ENCODE results near the gene CTDP1. TPM values are rescaled to one million over a fixed set of nuclear protein-coding genes. Genes with fewer than 3 reads are reported as not detected.

Gene CTDP1
- total and polyA plus RNA-seq, 2 experiments from 2014 or later = 20.4 to 20.6 TPM

DNA sequence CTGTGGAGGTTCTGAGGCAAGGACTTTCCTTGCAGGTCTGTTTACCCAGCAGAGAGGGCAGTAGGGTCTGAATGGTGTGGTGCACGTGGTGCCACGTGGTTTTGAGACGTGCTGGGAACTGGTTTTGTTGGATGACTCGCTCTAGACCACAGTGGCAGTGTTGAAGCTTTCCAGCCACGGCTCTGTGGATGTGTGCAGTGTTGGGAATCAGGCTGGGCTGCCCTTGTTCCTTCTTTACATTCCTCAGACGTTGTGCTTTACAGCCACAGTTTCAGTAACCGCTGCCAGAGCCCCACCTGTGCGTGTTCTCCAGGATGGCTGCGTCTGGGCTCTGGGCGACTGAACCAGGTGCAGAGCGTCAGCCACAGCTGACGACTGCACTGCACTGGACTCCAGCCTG lies 8.2 kb downstream of the CTDP1 start:
- Histone ChIP-seq H3K4me1 (ENCODE audit: insufficient read depth) (no peaks in the 10 kb centered on the region), H3K36me3 (replicated peaks; ENCODE audit: insufficient read depth, low read depth) (no peaks in the 10 kb centered on the region), H3K79me2 (peaks cover 83% of the 10 kb centered on the region), H3K9me2 (replicated peaks; ENCODE audit: insufficient read depth) (no peaks in the 10 kb centered on the region), H3K4me3 (no peak overlapping the region), H3K27me3 (no peaks in the 10 kb centered on the region), H3K9me3 (ENCODE audit: low read depth) (no peaks in the 10 kb centered on the region), H3K4me2 (no peak overlapping the region), H4K20me1 (ENCODE audit: insufficient read depth, poor library complexity, severe bottlenecking) (peaks cover 23% of the 10 kb centered on the region), H3K27ac (no peak overlapping the region), H2AFZ (no peak overlapping the region)
- DNase-seq (ENCODE audit: low spot score) = no peak
- no peak for TF ChIP-seq EZH2phosphoT487 (IDR thresholded peaks at IDR 0.05; ENCODE audit: low read depth, severe bottlenecking, unreplicated experiment)
- TF ChIP-seq EZH2 (IDR thresholded peaks at IDR 0.05; ENCODE audit: borderline replicate concordance) = no peak
- TF ChIP-seq, protein P1, sequence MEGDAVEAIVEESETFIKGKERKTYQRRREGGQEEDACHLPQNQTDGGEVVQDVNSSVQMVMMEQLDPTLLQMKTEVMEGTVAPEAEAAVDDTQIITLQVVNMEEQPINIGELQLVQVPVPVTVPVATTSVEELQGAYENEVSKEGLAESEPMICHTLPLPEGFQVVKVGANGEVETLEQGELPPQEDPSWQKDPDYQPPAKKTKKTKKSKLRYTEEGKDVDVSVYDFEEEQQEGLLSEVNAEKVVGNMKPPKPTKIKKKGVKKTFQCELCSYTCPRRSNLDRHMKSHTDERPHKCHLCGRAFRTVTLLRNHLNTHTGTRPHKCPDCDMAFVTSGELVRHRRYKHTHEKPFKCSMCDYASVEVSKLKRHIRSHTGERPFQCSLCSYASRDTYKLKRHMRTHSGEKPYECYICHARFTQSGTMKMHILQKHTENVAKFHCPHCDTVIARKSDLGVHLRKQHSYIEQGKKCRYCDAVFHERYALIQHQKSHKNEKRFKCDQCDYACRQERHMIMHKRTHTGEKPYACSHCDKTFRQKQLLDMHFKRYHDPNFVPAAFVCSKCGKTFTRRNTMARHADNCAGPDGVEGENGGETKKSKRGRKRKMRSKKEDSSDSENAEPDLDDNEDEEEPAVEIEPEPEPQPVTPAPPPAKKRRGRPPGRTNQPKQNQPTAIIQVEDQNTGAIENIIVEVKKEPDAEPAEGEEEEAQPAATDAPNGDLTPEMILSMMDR (IDR thresholded peaks at IDR 0.05; ENCODE audit: poor library complexity) = no peak
- 86% methylated on average over 12 of the region's 12 CpGs for WGBS (ENCODE audit: low lambda C conversion rate, missing lambda C conversion rate)

DNA sequence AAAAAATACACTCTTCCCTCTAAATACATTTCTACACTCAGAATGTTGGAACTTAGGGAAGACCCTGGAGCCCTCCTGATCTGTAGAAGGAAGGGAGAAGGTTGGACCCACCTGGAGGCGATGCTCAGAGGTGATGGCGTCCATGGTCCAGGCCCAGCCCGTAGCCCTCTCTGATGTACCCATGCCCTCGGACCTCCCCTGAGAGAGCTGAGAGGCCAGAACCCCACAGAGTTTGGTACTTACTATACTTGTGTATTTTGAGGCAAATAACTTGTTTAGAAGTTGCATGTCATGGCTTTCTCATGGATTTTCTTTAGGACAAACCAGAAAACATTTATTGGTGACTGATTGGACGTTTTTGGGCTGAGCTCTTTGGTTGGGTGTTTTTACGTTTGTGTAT lies 10.5 kb downstream of the CTDP1 start:
- Histone ChIP-seq H3K27ac (no peak overlapping the region), H2AFZ (no peak overlapping the region), H3K4me1 (ENCODE audit: insufficient read depth) (peaks cover 8% of the 10 kb centered on the region), H3K9me3 (ENCODE audit: low read depth) (no peaks in the 10 kb centered on the region), H4K20me1 (ENCODE audit: insufficient read depth, poor library complexity, severe bottlenecking) (peaks cover 34% of the 10 kb centered on the region), H3K79me2 (peaks cover 71% of the 10 kb centered on the region), H3K9me2 (replicated peaks; ENCODE audit: insufficient read depth) (no peaks in the 10 kb centered on the region), H3K4me2 (no peak overlapping the region), H3K36me3 (replicated peaks; ENCODE audit: insufficient read depth, low read depth) (no peaks in the 10 kb centered on the region), H3K4me3 (no peak overlapping the region), H3K27me3 (no peaks in the 10 kb centered on the region)
- WGBS (ENCODE audit: low lambda C conversion rate, missing lambda C conversion rate) = 89% methylated on average over 6 of the region's 6 CpGs
- no peak for DNase-seq (ENCODE audit: low spot score)
- TF ChIP-seq EZH2phosphoT487 (IDR thresholded peaks at IDR 0.05; ENCODE audit: low read depth, severe bottlenecking, unreplicated experiment) (no peak), EZH2 (IDR thresholded peaks at IDR 0.05; ENCODE audit: borderline replicate concordance) (no peak)
- TF ChIP-seq, protein P1 (IDR thresholded peaks at IDR 0.05; ENCODE audit: poor library complexity) = no peak

DNA sequence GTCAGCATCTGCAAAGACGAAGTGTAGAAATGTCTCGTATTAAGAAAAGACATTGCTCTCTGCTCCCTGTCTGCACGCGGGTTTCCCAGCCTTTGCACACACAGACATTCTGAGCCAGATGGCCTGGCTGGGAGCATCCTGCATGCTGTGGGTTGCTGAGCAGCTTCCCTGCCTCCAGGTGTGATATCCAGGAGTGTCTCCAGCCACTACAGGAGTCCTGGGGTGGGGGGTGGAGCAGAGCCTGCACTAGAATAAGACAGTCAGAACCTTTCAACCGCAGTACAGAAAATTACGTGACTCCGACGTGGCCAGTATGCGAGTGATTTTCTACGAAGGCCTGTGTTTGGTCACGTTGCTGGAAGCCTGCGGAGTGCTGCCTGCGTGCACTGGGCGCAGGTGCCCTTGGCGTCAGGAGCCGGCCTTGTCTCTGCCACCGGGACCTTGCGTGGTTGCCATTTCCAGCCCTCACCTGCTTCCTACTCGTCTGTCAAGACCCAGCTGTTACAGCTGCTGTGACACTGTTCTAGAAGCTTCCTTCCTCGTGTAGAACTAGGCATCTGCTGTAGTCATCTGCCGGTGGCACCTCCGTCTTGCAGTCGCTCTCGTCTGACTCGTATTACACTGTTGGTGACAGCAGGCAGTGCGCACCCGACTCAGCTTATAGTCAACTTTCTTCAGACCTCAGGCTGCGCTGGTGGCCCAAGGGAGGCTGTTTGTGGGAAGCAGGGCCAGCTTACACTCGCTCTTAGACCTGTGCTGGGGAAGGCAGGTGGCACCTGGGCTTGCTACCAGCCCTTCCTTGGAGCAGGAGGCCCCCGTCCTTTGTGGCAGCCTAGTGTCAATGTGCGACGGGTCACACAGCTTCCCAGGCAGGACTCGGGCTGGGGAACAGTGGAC lies 11.2 kb downstream of the CTDP1 start:
- TF ChIP-seq EZH2phosphoT487 (IDR thresholded peaks at IDR 0.05; ENCODE audit: low read depth, severe bottlenecking, unreplicated experiment) = no peak
- TF ChIP-seq EZH2 (IDR thresholded peaks at IDR 0.05; ENCODE audit: borderline replicate concordance) = no peak
- TF ChIP-seq, protein P1 (IDR thresholded peaks at IDR 0.05; ENCODE audit: poor library complexity) = no peak
- no peak overlapping the region for H3K27ac ChIP-seq
- peaks cover 10% of the 10 kb centered on the region for H3K4me1 ChIP-seq (ENCODE audit: insufficient read depth)
- no peak overlapping the region for H2AFZ ChIP-seq
- H4K20me1 ChIP-seq (ENCODE audit: insufficient read depth, poor library complexity, severe bottlenecking) = peaks cover 37% of the 10 kb centered on the region
- H3K9me2 ChIP-seq (replicated peaks; ENCODE audit: insufficient read depth) = no peaks in the 10 kb centered on the region
- H3K79me2 ChIP-seq = peaks cover 63% of the 10 kb centered on the region
- H3K9me3 ChIP-seq (ENCODE audit: low read depth) = no peaks in the 10 kb centered on the region
- H3K36me3 ChIP-seq (replicated peaks; ENCODE audit: insufficient read depth, low read depth) = no peaks in the 10 kb centered on the region
- H3K27me3 ChIP-seq = no peaks in the 10 kb centered on the region
- WGBS (ENCODE audit: low lambda C conversion rate, missing lambda C conversion rate) = 93% methylated on average over 33 of the region's 33 CpGs
- no peak overlapping the region for H3K4me2 ChIP-seq
- no peak for DNase-seq (ENCODE audit: low spot score)
- no peak overlapping the region for H3K4me3 ChIP-seq

Measured in hepatocyte (in vitro differentiated cells).